Hematopoietic multipotent progenitor cell treated with erythropoietin and hydrocortisone succinate and interleukin-3 and kit ligand, for 6 days (in vitro differentiated cells): ENCODE data around the gene HIBADH.

ENCODE experiments used
- DNase-seq: peaks from one replicate; pipeline ENCODE4 v3.0.0-alpha.2; 2015

Gene HIBADH

DNA sequence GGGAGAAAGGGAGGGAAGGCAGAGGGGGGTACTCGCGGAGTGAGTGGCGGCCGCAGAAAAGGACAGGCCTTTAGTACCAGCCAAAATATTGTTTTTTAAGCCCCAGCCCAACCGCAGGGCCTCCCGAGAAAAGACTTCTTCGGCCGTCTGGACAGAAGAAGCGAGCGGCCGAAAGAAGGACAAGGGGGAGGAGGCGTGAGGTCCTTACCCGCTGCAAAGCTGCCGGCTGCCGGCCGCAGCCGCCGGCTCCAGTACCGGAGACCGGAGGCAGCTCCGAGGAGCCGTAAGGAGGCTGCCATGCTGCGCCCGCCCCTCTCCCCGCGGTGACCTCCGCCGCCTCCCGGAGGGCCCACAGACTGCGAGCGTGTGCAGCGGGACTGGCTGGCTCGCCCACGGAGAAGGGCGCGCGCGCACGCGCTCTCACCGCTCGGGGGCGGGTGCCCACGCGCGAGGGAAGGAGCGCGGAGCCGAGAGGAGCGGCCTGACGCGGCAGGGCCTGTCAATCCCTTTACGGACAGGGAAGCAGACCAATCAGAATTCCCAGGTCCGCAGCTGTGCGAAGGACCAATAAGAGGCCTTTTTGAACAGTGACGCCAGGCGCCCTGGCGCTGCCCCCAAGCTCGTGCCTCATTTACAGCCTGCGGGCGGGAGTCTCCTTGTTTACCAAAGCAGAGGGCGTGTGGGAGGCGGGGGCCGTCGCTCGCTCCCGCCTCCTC lies at the start of gene HIBADH:
Gene HIBADH (minus strand): TSS at position 394 of the 716 bp plus-strand sequence. CDS start 95 bp downstream, at position 299.
- DNase-seq: peak; percentile 99

DNA sequence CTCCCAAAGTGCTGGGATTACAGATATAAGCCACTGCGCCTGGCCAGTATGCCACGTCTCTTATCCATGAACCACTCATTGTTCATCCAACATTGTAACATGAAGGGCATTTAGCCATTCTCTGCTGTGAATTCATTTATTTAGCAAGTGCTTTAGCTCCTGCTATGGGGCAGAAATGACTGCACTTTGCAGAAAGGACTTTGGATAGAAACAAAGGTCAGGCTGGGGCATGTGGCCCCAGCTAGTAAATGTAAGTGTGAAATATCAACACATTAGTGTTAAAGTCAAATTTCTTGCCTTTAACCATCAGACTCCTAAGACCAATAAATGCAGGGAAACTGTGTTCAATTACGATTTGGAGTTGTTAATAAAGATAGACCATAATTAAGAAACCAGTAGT lies 49.5 kb upstream of the HIBADH start:
- DNase-seq: no peak

DNA sequence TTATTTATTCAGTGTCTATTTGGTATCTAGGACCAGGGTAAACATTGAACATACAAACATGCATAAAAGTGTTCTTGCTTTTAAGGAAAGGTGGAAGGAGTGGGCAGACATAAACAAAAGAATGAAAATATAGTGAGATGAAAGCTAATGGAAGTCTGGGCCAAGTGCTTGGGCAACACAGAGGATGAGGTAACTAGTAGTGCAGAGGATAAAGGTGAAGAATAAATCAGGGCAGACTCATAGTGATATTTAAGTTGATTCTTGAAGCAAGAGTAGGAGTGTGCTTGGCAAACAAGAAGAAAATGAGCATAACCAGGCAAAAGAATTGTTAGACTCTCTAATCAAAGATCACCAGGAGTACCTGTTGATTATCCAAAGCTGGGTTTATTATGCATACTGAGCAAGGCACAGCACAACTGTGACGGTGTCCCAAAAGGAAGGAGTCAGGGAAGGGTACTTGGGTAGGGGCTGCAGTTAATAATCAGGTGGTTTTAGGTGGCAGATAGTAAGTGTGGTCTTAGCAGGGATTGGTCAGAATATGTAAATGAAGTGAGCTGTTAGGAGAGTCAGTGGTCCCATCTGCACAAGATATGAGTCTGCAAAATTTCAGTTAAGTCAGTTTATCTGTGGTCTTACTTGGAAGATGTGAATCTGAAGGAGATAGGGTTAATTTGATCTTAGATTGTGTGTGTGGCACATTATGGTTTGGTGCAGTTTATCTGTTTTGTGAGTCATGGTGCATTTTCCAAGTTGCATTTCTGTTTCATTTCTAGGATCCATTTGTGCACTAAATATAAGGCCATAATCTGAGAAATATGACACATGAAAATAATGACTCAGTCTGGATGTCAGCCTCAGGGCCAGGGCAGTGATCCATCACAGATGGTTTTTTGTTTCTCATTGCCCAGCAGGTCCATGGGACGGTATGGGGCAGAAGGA lies 46.7 kb upstream of the HIBADH start:
- peak; percentile 58 for DNase-seq

DNA sequence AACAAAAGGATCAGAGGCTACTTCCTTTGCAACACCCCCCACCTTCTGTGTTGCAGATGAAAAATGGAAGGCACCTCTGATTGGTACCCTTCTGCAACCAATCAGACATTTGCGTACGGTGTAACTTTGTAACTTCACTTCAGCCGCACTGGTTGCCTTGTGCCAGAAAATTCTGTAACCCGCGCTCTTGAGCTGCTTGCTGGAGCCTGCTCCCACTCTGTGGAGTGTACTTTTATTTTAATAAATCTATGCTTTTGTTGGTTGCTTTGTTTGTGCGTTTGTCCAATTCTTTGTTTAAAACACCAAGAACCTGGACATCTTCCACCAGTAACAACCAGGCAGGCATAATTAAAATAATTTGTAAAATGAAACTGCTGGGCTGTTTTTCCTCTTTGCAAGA lies 45.8 kb upstream of the HIBADH start:
- no peak for DNase-seq

- DNase-seq: no peak
Measured at GRCh38 chr7:27705200-27705594, 42.5 kb upstream of the HIBADH start.

DNA sequence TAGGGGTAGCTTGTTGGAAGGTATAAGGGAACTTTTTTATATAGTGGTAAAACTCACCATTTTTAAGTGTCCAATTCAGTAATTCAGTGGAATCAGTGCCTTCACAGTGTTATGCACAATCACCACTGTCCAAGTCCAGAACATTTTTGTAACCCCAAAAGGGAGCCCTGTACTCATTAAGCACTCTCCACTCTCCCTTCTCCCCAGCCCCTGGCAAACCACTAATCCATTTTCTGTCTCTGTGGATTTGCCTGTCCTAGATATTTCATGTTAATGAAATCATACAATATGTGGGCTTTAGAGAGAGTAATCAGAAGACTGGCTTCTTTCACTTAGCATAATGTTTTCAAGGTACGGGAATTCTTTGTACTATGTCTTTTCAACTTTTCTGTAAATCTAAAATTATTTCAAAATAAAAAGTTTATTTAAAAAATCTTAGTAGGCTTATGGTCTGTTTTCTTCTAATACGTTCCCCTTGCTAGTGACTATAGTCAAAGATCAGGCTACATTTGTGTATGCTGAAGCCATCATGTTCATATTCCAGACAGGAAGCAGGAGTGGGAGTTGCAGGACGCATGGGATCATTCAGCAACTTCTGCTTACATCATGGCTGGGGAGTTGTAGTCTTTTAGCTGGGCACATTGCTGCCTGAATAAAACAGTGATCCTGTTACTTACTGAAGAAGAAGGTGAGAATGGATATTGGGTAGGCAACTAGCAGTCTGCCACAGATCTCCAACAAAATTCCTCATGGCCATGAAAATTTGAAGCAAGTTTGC lies 41.9 kb upstream of the HIBADH start:
- no peak for DNase-seq

DNA sequence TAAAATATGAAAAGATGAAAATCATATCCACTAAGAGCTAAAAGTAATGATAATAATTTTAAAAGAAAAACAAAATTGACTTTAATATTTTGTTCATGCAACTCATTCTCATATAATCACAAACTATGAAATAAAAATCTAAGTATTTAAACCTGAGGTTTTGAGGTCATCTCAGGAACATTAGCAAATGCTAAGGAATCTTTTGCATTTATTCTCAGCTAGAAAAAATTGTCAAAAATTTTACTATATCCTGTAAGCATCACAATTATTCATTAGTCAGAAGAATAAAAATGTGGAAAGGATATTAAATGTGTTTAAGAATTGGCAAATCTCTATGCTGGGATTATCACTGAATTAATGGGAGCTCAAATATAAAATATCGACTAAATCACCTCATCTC lies 40.5 kb upstream of the HIBADH start:
- no peak for DNase-seq

GRCh38 chr7:27700501-27700900 lies 37.8 kb upstream of the HIBADH start:
- no peak for DNase-seq

DNA sequence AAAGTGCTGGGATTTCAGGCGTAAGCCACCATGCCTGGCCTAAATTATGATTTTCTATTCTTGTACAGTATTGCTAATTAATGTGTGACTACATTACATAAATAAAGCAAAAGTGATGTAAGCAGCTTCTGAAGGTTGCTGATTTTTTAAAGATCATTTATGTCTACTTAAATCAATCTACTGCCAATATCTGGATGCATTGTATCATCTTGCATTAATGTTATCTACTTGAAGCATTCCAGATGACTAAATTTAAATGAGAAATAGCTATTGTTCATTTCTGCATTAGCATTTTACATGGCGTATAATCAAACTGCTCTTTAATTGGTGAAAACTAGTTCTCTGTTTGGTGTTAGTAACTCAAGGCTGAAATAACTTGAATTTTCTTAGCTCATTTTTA lies 37.1 kb upstream of the HIBADH start:
- DNase-seq: no peak

- DNase-seq: peak; percentile 52
Measured at GRCh38 chr7:27697861-27698430, 35.3 kb upstream of the HIBADH start.

GRCh38 chr7:27695096-27695495 lies 32.4 kb upstream of the HIBADH start:
- no peak for DNase-seq

- DNase-seq: peak; percentile 44
Measured at GRCh38 chr7:27693794-27694193, 31.1 kb upstream of the HIBADH start.

GRCh38 chr7:27690649-27691048 lies 28.0 kb upstream of the HIBADH start:
- no peak for DNase-seq

DNA sequence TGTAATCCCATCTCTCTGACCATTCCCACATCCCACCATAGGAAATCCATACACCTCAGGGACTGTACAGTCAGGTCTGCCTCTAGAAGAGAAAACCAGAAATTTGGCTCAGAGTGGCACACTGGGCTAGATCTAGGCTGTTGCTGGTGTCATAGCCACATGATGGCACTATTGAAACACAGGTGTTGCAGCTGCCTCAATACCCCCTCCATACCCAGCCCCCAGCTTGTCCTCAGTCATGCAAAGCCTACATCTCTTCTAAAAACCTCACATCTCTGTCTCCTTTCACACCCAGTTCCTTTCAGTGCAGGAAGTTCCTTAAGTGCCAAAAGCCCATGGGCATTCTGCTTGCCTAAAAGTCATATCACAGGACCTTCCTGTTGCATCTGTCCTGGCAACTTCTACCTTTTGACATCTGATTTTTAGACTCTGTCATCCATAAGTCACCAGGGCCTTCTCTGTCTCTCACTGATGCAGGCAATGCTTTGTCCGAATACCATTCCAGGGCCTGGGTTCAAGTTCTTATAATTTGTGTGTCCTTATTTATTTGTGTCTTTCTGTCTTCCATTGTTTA lies 27.0 kb upstream of the HIBADH start:
- DNase-seq: peak; percentile 61

GRCh38 chr7:27689150-27689549 lies 26.5 kb upstream of the HIBADH start:
- no peak for DNase-seq

DNA sequence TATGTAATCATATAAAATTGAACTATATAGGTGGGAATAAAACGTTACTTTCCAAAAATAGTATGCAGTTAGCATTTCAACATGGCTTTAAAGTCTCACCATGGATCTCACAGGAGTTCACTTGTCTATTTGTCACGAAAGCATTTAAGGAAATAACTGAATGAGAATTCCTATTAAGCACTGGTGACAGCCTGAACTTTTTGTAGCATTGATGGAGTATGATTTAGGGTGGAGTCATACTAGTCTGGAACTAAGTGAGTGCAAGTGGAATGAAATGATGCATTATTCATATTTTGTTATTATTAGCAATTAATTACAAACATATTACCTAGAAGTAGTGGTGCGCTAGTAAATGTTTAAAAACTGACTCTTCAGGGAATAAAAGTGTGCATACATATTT lies 26.0 kb upstream of the HIBADH start:
- DNase-seq: no peak

GRCh38 chr7:27688056-27688455 lies 25.4 kb upstream of the HIBADH start:
- DNase-seq: no peak

DNA sequence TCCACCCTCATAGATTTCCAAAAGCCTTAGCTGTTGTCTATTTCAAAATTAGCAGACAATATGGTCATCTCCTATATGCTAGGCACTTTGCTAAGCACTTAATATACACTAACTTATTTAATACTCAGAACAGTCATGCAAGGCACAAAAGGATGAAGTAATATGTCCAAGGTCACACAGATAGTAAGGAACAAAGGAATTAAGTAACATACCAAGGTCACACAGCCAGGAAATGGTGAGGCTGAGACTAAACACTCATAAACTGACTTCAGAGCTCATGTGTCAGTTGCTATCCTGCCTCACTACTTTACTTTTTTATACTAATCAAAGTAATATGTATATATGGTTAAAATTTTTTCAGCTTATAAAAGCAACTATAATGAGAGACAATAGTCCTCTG lies 23.6 kb upstream of the HIBADH start:
- no peak for DNase-seq

DNA sequence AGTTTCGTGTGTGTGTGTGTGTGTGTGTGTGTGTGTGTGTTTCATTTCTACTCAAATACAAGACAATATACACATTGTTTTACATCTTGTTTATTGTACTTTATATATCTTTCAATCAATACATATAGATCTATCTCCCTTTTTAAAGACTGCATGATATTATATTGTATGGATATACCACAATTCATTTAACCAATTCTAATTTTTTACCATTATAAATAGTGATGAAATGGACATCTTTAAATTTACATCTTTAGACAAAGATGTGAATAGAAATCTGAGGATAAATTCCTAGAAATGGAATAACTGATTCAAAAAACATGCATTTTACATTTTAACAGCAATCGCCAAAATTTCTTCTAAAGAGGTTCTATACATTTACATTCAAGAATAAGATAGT lies 23.2 kb upstream of the HIBADH start:
- no peak for DNase-seq

- DNase-seq: no peak
Measured at GRCh38 chr7:27685209-27685608, 22.5 kb upstream of the HIBADH start.

- no peak for DNase-seq
Measured at GRCh38 chr7:27684491-27684890, 21.8 kb upstream of the HIBADH start.

- DNase-seq: no peak
Measured at GRCh38 chr7:27680610-27681009, 17.9 kb upstream of the HIBADH start.
